Esophagus muscularis mucosa (tissue), 4 donors: ENCODE measurements around the gene UBE4B.

ENCODE experiments used
- EP300 ChIP-seq: sonication (generic); formaldehyde crosslinking; IDR thresholded peaks from one replicate; pipeline ENCODE4 v1.6.1; 2017; ENCODE audit warnings: antibody characterized with exemption
- POLR2A ChIP-seq: fragments of 450-650 bp; IDR thresholded peaks from one replicate; pipeline ENCODE4 v1.6.1; 2017; ENCODE audit warnings: antibody characterized with exemption, moderate library complexity, mild to moderate bottlenecking, low read depth
- TF ChIP-seq, protein P1 (sequence below), 3 experiments: fragments of 200-600 bp in 2 of 3; fragments of 450-650 bp in 1 of 3; sonication (generic) in 2 of 3; IDR thresholded peaks; one replicate each; pipeline ENCODE4 v1.5.1; 2017 to 2019; ENCODE audit warnings: antibody characterized with exemption in 3 of 3, mild to moderate bottlenecking in 2 of 3, moderate library complexity in 1 of 3

GRCh38 chr1:10057343-10057742, 24.6 kb downstream of the UBE4B start:
- TF ChIP-seq POLR2A: no peak
- TF ChIP-seq, protein P1, sequence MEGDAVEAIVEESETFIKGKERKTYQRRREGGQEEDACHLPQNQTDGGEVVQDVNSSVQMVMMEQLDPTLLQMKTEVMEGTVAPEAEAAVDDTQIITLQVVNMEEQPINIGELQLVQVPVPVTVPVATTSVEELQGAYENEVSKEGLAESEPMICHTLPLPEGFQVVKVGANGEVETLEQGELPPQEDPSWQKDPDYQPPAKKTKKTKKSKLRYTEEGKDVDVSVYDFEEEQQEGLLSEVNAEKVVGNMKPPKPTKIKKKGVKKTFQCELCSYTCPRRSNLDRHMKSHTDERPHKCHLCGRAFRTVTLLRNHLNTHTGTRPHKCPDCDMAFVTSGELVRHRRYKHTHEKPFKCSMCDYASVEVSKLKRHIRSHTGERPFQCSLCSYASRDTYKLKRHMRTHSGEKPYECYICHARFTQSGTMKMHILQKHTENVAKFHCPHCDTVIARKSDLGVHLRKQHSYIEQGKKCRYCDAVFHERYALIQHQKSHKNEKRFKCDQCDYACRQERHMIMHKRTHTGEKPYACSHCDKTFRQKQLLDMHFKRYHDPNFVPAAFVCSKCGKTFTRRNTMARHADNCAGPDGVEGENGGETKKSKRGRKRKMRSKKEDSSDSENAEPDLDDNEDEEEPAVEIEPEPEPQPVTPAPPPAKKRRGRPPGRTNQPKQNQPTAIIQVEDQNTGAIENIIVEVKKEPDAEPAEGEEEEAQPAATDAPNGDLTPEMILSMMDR (IDR thresholded peaks at IDR 0.05): no peak
- TF ChIP-seq EP300: no peak
